Lower leg skin (tissue), 4 donors: Measurements from ENCODE around the gene SUGCT. TPM values are rescaled to one million over a fixed set of nuclear protein-coding genes. Genes with fewer than 3 reads are reported as not detected.

Source experiments
- DNase-seq, 2 donors: peaks; one replicate each; pipeline ENCODE4 v3.0.0-alpha.2; 2019; ENCODE audit warnings: low spot score in 2 of 2
- H3K4me3 ChIP-seq: fragments of 200-600 bp; sonication (generic); 2 replicates; pipeline ENCODE4 v1.5.1; 2017; ENCODE audit warnings: mild to moderate bottlenecking, low read depth; ENCODE audit not compliant: poor library complexity, severe bottlenecking
- POLR2A ChIP-seq, 2 donors: fragments of 450-650 bp; IDR thresholded peaks; one replicate each; pipeline ENCODE4 v1.6.1; 2016 to 2017; ENCODE audit warnings: antibody characterized with exemption in 2 of 2, mild to moderate bottlenecking in 1 of 2, moderate library complexity in 1 of 2
- WGBS, 2 donors: methylation state at CpG; one replicate each; pipeline ENCODE4 v1.1.5; 2018; 5-methylcytosine and 5-hydroxymethylcytosine counted together
- intact Hi-C: fragments of 100-400 bp; cut with DNase I; formaldehyde crosslinking; loops from one replicate; pipeline ENCODE4 v1.15.0; 2023; ENCODE audit warnings: low total_unique reads
- total RNA-seq, 4 donors: library from RNA; depleted of rRNA; stranded (reverse); fragments of >200 nt; gene quantifications; one replicate each; pipeline ENCODE4 v1.1.0, GENCODE V29; 2016
- TF ChIP-seq, protein P1 (sequence below), 3 donors: fragments of 450-650 bp; IDR thresholded peaks; one replicate each; pipeline ENCODE4 v1.5.1; 2016; ENCODE audit warnings: antibody characterized with exemption in 3 of 3, mild to moderate bottlenecking in 3 of 3, moderate library complexity in 2 of 3

SUGCT gene
- total RNA-seq, 4 donors from 2014 or later: 0.49 to 1.6 (median 0.59) TPM; not detected in 1

DNA sequence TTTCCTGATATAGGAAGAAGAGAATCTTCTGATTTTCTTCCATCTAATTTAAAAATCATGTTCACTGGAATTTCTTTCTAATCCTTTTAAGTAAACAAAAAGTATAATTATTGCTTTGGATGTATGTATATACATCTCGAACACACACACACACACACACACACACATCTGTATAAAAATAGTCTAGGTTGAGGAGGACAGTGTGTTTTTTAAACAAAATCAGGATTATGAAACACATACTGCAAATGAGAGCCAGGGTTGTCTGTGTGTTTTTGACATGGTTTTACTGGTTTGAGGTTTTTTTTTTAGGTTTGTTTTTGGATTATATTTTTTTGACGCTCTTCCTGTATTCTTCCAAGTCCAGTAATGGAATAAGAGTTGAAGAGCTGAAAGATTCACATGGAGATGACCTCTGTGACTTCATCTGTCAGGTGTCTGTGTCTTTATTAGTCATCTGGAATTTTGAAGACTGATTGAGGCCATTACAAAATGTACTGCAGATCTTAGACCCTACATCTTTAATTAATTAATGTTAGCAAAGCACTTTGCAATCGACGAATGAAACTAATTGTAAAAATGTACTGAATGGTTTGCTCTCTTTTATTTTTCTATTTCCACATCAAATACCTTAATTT is 237.1 kb downstream of the SUGCT start:
- DNase-seq: no peak
- 69 to 70% methylated on average over 4 of the region's 4 CpGs for WGBS, 2 donors

DNA sequence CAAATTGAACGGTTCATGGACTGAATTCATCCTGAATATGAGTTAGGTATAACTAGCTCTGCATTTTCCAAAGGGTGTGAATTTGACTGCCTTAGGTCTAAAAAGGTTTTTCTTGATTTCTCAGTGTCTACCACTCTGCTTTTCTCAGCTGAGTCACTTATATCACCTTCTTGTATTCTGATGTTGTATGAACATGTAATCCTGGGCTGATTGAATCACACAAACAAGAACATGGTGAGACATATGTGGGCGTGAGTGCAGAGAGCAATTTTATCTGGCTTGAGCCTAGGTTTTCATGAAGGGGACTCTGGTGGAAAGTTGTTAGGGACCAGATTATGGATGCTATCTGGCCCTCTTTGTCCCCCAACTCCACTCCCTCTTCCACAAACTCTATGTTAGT is 239.8 kb downstream of the SUGCT start:
- H3K4me3 ChIP-seq: no peak overlapping the region
- 62 to 94% methylated on average over 2 of the region's 2 CpGs for WGBS, 2 donors
- TF ChIP-seq, protein P1, sequence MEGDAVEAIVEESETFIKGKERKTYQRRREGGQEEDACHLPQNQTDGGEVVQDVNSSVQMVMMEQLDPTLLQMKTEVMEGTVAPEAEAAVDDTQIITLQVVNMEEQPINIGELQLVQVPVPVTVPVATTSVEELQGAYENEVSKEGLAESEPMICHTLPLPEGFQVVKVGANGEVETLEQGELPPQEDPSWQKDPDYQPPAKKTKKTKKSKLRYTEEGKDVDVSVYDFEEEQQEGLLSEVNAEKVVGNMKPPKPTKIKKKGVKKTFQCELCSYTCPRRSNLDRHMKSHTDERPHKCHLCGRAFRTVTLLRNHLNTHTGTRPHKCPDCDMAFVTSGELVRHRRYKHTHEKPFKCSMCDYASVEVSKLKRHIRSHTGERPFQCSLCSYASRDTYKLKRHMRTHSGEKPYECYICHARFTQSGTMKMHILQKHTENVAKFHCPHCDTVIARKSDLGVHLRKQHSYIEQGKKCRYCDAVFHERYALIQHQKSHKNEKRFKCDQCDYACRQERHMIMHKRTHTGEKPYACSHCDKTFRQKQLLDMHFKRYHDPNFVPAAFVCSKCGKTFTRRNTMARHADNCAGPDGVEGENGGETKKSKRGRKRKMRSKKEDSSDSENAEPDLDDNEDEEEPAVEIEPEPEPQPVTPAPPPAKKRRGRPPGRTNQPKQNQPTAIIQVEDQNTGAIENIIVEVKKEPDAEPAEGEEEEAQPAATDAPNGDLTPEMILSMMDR (IDR thresholded peaks at IDR 0.05): no peak
- no peak for TF ChIP-seq POLR2A (IDR thresholded peaks at IDR 0.05)
- DNase-seq: no peak
- intact Hi-C loops: no loop called here

More for the DNA sequence above, 237.1 kb downstream of the SUGCT start:
- intact Hi-C loops: no loop called here
- H3K4me3 ChIP-seq: no peak overlapping the region
- TF ChIP-seq, protein P1 (IDR thresholded peaks at IDR 0.05): no peak
- TF ChIP-seq POLR2A (IDR thresholded peaks at IDR 0.05): no peak

DNA sequence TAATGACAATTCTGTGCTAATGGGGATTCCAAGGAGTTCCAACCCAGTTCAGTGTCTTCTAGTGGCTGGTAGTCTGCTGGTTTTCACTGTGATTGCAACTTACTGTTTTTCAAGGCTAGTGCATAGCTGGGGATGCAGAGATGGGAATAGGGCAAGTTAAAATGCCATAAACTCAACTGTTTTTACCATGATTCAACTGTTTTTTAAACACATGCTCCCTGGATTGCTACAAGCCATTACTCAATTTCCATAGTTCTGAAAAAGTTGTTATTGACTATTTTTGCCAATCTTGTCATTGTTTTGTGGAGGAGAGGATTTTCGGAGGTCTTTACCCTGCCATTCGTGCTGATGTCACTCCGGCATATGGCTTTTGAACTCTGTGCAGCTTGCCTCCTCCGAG is 245.3 kb downstream of the SUGCT start:
- DNase-seq: no peak
- WGBS, 2 donors: 91 to 93% methylated on average over 4 of the region's 4 CpGs
- TF ChIP-seq, protein P1 (IDR thresholded peaks at IDR 0.05): no peak
- TF ChIP-seq POLR2A (IDR thresholded peaks at IDR 0.05): no peak
- no peak overlapping the region for H3K4me3 ChIP-seq
- intact Hi-C loops: no loop called here

DNA sequence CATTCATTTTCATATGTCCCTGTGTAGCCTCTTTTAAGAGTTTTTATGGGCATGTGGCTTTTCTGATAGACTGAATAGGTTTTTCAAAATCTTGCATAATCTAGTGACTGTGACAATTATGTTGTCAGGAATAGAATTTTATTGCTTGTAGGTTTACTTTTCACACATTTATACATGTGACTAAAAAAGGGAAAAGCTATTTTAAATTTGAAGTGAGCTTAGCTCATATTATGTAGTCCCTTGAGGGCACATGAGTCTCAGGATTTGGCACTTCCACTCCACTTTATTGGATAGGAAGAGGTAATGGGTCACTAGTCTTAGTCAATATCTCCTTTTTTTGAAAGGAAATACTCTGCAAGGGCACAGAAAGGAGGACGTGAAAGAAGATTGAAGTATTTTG is 247.3 kb downstream of the SUGCT start:
- WGBS, 2 donors: 52 to 53% methylated on average over 1 of the region's 1 CpG
- TF ChIP-seq, protein P1 (IDR thresholded peaks at IDR 0.05): no peak
- TF ChIP-seq POLR2A (IDR thresholded peaks at IDR 0.05): no peak

DNA sequence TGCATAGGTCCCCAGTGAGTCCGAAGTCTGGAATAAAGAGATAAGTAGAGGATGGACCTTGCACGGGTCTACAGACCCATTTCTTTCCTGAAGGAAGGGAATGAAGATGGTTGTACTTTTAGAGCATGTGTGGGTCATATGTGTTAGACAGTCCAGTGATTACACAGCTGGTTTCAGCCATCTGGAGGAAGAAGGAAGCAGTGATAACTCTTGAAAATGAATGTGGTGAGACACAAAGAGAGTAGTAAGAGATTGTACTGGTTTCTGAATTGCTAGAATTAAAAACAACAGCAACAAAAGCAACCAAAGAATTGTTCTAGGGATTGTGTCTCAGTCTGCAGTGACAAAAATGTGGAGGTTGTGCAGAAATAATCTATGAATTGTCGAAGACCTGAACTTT is 258.9 kb downstream of the SUGCT start:
- no peak overlapping the region for H3K4me3 ChIP-seq
- DNase-seq: no peak
- intact Hi-C loops: no loop called here
- 76% methylated on average over 3 of the region's 3 CpGs for WGBS, 2 donors
- TF ChIP-seq POLR2A (IDR thresholded peaks at IDR 0.05): no peak
- TF ChIP-seq, protein P1 (IDR thresholded peaks at IDR 0.05): no peak

More for the DNA sequence above, 247.3 kb downstream of the SUGCT start:
- H3K4me3 ChIP-seq: no peak overlapping the region
- intact Hi-C loops: no loop called here
- DNase-seq: no peak

DNA sequence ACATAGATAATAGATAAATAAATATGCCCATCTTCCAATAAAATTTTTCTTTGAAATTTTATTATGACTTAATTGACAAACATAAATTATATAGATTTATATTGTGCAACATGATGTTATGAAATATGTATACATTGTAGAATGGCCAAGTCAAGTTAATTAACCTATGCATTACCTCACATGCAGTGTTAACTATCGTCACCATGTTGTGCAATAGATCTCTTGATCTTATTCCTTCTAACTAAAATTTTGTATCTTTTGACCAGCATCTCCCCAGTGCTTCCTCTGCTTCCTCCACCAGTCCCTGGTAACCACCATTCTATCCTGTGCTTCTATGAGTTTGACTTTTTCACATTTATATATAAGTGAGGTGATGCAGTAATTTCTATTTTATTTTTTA is 259.6 kb downstream of the SUGCT start:
- DNase-seq: no peak
- 59 to 80% methylated on average over 1 of the region's 1 CpG for WGBS, 2 donors
- no peak for TF ChIP-seq POLR2A (IDR thresholded peaks at IDR 0.05)
- TF ChIP-seq, protein P1 (IDR thresholded peaks at IDR 0.05): no peak
- intact Hi-C loops: no loop called here
- H3K4me3 ChIP-seq: no peak overlapping the region
